ENCODE data around the gene DCPS. TPM values are rescaled to one million over a fixed set of nuclear protein-coding genes. Genes with fewer than 3 reads are reported as not detected.

The DCPS gene
- total RNA-seq, 1 donor from 2014 or later: 15.5 TPM

GRCh38 chr11:126328938-126329643, 25.2 kb downstream of the DCPS start:
- Histone ChIP-seq H3K4me1 (no peaks in the 10 kb centered on the region), H3K4me3 (no peak overlapping the region), H3K27ac (no peak overlapping the region), H3K9me3 (no peaks in the 10 kb centered on the region), H3K36me3 (peaks cover 13% of the 10 kb centered on the region), H3K27me3 (no peaks in the 10 kb centered on the region)
- DNase-seq (no peak), ATAC-seq (no peak)
- TF ChIP-seq, protein P1, sequence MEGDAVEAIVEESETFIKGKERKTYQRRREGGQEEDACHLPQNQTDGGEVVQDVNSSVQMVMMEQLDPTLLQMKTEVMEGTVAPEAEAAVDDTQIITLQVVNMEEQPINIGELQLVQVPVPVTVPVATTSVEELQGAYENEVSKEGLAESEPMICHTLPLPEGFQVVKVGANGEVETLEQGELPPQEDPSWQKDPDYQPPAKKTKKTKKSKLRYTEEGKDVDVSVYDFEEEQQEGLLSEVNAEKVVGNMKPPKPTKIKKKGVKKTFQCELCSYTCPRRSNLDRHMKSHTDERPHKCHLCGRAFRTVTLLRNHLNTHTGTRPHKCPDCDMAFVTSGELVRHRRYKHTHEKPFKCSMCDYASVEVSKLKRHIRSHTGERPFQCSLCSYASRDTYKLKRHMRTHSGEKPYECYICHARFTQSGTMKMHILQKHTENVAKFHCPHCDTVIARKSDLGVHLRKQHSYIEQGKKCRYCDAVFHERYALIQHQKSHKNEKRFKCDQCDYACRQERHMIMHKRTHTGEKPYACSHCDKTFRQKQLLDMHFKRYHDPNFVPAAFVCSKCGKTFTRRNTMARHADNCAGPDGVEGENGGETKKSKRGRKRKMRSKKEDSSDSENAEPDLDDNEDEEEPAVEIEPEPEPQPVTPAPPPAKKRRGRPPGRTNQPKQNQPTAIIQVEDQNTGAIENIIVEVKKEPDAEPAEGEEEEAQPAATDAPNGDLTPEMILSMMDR (IDR thresholded peaks at IDR 0.05): no peak
- intact Hi-C loops (cut with DNase I): no loop called here

DNA sequence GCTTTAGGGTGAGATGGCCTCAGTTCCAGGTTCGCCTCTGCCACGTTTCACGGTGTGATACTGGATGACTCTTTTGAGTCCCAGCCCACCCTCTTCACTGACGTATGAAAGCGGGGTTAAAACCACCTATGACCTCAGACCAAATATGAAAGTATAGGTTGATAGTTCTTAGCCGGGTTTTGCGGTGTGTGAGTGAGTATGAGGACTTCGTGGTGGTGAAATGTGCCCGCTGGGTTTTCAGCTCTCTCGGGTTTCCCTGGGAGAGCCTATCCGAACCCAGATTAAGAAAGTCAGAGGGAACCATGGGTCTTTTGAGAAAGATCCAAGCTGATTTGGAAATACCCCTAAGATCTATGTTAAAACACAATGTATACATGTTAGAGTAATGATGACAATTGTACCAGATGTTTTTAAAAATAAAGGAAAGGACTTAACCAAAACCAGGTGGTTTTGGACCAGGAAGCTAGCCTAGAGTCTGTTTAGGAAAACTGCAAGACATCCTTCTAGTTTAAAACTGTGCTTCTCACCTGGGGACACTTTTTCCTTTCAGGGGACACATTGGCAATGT, 25.9 kb downstream of the DCPS start:
- TF ChIP-seq, protein P1 (IDR thresholded peaks at IDR 0.05): no peak
- Histone ChIP-seq H3K36me3 (peaks cover 13% of the 10 kb centered on the region), H3K27me3 (no peaks in the 10 kb centered on the region), H3K9me3 (no peaks in the 10 kb centered on the region), H3K4me3 (no peak overlapping the region), H3K4me1 (no peaks in the 10 kb centered on the region), H3K27ac (no peak overlapping the region)
- DNase-seq (no peak), ATAC-seq (no peak)
- intact Hi-C loops (cut with DNase I): no loop called here

- TF ChIP-seq, protein P1 (IDR thresholded peaks at IDR 0.05): no peak
- H3K4me3 ChIP-seq: no peak overlapping the region
- ATAC-seq (no peak), DNase-seq (peak; percentile 45)
- peaks cover 13% of the 10 kb centered on the region for H3K36me3 ChIP-seq
- no peaks in the 10 kb centered on the region for H3K4me1 ChIP-seq
- H3K27ac ChIP-seq: no peak overlapping the region
- H3K9me3 ChIP-seq: no peaks in the 10 kb centered on the region
- intact Hi-C loops (cut with DNase I): no loop called here
- no peaks in the 10 kb centered on the region for H3K27me3 ChIP-seq
Observed at GRCh38 chr11:126331286-126331685, 27.4 kb downstream of the DCPS start.

DNA sequence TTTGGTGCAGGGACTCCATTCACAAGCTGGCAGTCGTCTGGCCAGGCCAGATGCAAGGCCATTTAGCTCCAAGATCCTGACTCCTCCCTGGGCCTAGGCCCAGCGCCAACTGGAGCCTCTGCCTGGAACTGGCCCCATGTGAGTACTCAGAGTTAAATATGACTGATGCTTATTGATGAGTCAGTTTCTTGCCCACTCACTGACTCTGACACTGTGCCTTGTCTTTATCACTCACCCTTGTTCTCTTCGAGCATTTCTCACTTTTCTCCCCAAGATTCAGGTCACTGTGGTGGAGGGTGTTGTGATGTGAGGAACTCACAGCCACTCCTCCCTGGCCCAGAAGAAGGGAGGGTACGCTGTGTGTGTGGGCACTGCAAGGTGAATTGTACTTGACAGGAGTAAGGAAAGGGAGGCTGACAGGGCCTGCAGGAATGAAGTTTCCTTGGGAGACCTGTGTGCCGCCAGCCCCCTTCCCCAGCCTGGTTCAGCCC, 28.4 kb downstream of the DCPS start:
- H3K4me3 ChIP-seq: no peak overlapping the region
- no peaks in the 10 kb centered on the region for H3K9me3 ChIP-seq
- TF ChIP-seq, protein P1 (IDR thresholded peaks at IDR 0.05): no peak
- peaks cover 13% of the 10 kb centered on the region for H3K36me3 ChIP-seq
- H3K27me3 ChIP-seq: no peaks in the 10 kb centered on the region
- H3K4me1 ChIP-seq: no peaks in the 10 kb centered on the region
- peak; percentile 40 for DNase-seq
- intact Hi-C loops (cut with DNase I): no loop called here
- no peak overlapping the region for H3K27ac ChIP-seq
- ATAC-seq: peak; percentile 42

DNA sequence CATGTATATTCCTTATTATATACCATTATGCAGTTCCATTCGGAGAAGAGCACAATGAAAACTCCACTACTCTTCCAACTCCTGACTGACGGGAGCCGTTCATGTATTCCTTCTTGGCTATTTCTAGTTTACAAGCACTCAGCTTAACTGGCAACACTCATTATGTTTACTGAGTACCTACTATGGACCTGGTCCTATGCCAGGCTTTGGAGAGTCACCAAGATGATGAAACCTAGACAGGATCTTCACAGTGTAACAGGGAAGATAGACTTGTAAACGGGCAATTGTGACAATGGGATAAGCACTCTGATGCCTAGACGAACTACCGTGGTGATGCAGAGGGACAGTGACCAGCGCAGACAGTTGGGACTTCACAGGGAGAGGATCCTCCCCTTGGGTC, 29.3 kb downstream of the DCPS start:
- no peak for DNase-seq
- H3K9me3 ChIP-seq: no peaks in the 10 kb centered on the region
- H3K4me1 ChIP-seq: no peaks in the 10 kb centered on the region
- intact Hi-C loops (cut with DNase I): no loop called here
- H3K27me3 ChIP-seq: no peaks in the 10 kb centered on the region
- TF ChIP-seq, protein P1 (IDR thresholded peaks at IDR 0.05): no peak
- no peak overlapping the region for H3K27ac ChIP-seq
- H3K4me3 ChIP-seq: no peak overlapping the region
- no peak for ATAC-seq
- H3K36me3 ChIP-seq: peaks cover 17% of the 10 kb centered on the region
